HAP-1 (cell line): ENCODE measurements around the gene KCMF1.

ENCODE experiments used
- DNase-seq, 2 experiments: peaks; one replicate each; pipeline ENCODE4 v3.0.0-alpha.2; 2016 to 2020; ENCODE audit warnings: low spot score in 2 of 2
- H3K27me3 ChIP-seq: fragments of 250-450 bp; sonication (Bioruptor Pico); 2 replicates; pipeline ENCODE4 v1.5.1; 2020; ENCODE audit warnings: low read depth, mild to moderate bottlenecking, moderate library complexity
- H3K36me3 ChIP-seq: fragments of 250-450 bp; sonication (Bioruptor Pico); replicated peaks from 2 replicates; pipeline ENCODE4 v1.5.1; 2020; ENCODE audit warnings: mild to moderate bottlenecking
- H3K4me1 ChIP-seq: fragments of 250-450 bp; sonication (Bioruptor Pico); 2 replicates; pipeline ENCODE4 v1.5.1; 2020; ENCODE audit warnings: mild to moderate bottlenecking
- H3K4me3 ChIP-seq: fragments of 250-450 bp; sonication (Bioruptor Pico); 2 replicates; pipeline ENCODE4 v1.5.1; 2020; ENCODE audit warnings: mild to moderate bottlenecking, moderate library complexity
- H3K9me3 ChIP-seq: fragments of 250-450 bp; sonication (Bioruptor Pico); 2 replicates; pipeline ENCODE4 v1.5.1; 2020; ENCODE audit warnings: mild to moderate bottlenecking, moderate library complexity
- in situ Hi-C: fragments of 300-500 bp; cut with MboI; formaldehyde crosslinking; loops from 3 replicates; pipeline ENCODE4 v1.14.3; 2020; ENCODE audit warnings: low sequenced_read_pairs, inconsistent platforms, mixed read lengths

KCMF1 gene

DNA sequence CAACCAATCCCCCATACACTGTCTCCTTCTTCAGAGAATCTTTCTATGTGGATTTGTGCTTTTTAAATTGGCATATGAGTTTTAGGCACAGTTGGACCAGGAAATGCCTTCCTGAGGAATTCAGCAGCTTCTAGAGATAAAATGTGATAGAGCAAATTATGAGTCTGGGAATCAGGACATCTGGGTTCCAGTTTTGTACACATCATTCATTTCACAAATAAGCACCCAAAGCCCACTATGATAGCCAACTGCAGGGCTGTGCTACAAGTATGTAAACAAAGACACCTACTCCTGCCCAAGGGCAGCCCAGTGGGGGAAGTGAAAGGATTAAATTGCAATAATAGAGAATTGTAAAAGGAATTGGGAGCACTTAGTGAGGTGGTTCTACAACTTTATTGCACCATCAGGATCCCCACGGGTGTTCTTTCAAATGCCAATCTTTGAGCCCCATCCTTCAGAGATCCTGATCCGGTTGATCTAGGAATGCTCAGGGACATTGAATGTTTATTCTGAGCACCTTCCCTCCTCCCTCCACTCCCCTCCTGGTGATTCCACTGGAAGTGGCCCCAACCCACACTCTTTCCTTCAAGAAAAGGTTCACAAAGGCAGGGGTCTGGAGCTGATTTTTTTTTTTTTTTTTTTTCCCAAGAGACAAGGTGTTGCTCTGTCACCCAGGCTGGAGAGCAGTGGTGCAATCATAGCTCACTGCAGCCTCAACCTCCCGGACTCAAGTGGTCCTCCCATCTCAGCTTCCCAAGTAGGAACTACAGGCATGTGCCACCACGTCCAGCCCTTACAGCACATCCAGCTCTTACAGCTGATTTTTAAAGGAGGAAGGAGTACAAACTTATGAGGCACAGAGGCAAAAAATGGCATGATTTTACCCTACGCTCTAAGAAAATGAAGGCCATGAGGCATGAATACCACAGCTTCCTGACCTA, 11.1 kb upstream of the KCMF1 start:
- H3K4me3 ChIP-seq, result no peak overlapping the region
- peaks cover 11% of the 10 kb centered on the region; the same call in 1 of the 2 replicates for H3K36me3 ChIP-seq
- no peaks in the 10 kb centered on the region for H3K27me3 ChIP-seq
- H3K9me3 ChIP-seq, result no peaks in the 10 kb centered on the region
- in situ Hi-C loops, result no loop called here
- H3K4me1 ChIP-seq, result peaks cover 11% of the 10 kb centered on the region
- DNase-seq, result peak; percentile 23 to 41

DNA sequence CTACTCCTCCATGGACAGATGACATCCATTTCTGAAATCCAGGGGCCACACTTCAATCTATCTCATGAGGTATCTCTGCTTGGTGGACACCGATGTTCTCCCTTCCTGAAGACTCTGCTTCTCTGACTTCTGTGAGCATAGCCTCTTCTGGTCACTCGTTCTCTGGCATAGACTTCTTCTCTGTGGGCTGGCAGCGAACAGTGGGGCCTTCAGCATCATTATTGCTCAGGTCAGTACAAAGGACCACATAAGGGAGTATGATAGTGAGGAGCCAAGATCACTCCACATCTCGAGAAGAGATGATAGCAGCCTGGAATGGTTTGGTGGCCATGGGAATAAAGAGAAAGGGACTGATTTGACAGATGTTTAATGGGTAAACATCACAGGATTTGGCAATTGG, 8.0 kb upstream of the KCMF1 start:
- peaks cover 26% of the 10 kb centered on the region; the same call in 1 of the 2 replicates for H3K36me3 ChIP-seq

DNA sequence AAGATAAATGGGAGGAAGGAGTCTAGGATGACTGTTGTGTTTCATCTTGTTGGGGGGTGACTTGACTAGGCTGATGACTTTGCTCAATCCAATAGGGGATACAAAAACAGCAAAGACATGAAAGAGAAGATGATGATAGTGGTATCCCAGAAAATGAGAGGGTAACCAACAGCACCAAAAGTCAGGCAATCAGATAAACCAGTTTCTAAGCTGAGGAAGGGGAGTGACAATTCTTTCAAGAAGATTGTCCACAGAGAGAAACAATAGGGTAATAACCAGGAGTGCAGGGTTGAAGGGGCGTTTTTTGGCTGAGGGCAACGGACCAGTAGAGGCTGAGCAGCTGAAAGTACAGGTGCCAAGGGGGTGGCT, 7.7 kb upstream of the KCMF1 start:
- H3K27me3 ChIP-seq, result no peaks in the 10 kb centered on the region
- in situ Hi-C loops, result no loop called here
- H3K9me3 ChIP-seq, result no peaks in the 10 kb centered on the region; the same call in 1 of the 2 replicates
- no peak for DNase-seq
- peaks cover 7% of the 10 kb centered on the region for H3K4me1 ChIP-seq
- no peak overlapping the region for H3K4me3 ChIP-seq
- H3K36me3 ChIP-seq, result peaks cover 28% of the 10 kb centered on the region; the same call in 1 of the 2 replicates

More for the DNA sequence above, 8.0 kb upstream of the KCMF1 start:
- Histone ChIP-seq H3K27me3 (no peaks in the 10 kb centered on the region), H3K9me3 (no peaks in the 10 kb centered on the region; the same call in 1 of the 2 replicates), H3K4me3 (no peak overlapping the region), H3K4me1 (peaks cover 10% of the 10 kb centered on the region)
- no peak for DNase-seq
- in situ Hi-C loops, result no loop called here

DNA sequence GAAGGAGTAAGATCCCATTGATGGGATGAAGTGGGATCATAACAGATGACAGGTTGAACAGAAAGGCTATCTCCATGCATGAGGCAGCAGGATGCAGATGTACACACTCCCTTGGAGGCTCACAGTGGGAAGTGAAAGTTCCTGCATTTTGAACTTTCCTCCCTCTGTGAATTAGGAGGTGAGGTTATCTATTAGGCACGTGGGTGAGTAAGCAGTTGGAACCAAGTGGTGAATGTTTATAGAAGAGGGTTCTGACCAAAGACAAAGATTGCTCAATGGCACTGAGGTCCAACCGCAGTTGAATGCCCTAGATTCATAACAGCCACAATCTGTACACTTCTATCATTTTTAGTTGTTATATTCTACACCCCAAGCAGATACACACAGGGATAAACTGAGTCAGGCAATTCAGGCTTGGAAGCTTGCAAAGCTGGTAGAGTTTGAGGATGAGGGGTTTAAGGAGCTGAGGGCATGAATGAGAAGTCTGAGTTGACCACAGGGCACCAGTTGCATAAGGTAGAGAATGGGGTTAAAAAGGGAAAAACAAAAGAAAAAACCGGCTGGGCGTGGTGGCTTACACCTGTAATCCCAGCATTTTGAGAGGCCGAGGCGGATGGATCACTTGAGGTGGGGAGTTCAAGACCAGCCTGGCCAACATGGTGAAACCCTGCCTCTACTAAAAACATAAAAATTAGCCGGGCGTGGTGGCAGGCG, 7.1 kb upstream of the KCMF1 start:
- Histone ChIP-seq H3K9me3 (no peaks in the 10 kb centered on the region; the same call in 1 of the 2 replicates), H3K4me3 (no peak overlapping the region), H3K27me3 (no peaks in the 10 kb centered on the region), H3K4me1 (peaks cover 5% of the 10 kb centered on the region; the same call in 1 of the 2 replicates), H3K36me3 (peaks cover 28% of the 10 kb centered on the region; the same call in 1 of the 2 replicates)
- no peak for DNase-seq
- in situ Hi-C loops, result no loop called here

DNA sequence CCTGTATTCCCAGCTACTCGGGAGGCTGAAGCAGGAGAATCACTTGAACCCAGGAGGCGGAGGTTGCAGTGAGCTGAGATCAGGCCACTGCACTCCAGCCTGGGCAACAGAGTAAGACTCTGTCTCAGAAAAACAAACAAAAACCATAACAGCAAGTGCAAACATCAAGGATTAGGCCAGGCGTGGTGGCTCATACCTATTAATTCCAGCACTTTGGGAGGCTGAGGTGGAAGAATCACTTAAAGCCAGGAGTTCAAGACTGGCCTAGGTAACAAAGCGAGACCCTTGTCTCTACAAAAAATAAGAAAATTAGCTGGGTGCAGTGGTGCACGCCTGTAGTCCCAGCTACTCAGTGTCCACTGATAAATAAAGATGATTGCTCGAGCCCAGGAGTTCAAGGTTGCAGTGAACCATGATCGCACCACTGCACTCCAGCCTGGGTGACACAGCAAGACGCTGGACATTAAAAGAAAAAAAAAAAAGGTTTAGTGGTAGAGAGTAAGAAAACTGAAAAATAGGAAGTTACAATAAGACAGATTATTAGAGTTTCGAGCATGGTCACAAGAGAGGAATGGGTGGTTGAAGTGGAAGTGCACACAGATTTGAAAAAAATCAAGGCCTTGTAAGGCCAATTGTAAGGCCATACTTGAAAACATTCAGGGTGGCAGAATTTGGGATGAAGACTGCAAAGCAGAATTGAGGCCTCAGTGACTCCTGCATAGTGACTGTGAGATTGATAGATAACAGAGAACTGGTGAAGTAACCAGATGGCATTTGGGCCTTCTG, 6.4 kb upstream of the KCMF1 start:
- DNase-seq, result no peak
- H3K9me3 ChIP-seq, result no peaks in the 10 kb centered on the region; the same call in 1 of the 2 replicates
- H3K36me3 ChIP-seq, result peaks cover 28% of the 10 kb centered on the region; the same call in 1 of the 2 replicates
- peaks cover 7% of the 10 kb centered on the region for H3K4me1 ChIP-seq
- in situ Hi-C loops, result no loop called here
- H3K27me3 ChIP-seq, result no peaks in the 10 kb centered on the region
- no peak overlapping the region for H3K4me3 ChIP-seq

DNA sequence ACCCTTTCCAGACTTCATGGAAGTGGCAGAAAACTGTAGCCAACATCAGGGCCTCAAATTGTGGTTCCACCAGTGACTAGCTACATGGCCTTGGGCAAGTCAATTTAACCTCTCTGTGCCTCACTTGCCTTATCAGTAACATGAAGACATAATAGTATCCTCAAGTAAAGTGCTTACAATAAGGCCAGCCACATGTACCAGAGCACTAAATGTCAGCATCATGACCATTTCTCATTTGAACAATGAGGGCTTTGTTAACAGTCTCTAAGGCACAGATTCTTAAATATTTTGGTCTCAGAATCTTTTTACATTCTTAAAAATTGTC, 5.8 kb upstream of the KCMF1 start:
- DNase-seq, result no peak
- Histone ChIP-seq H3K36me3 (peaks cover 28% of the 10 kb centered on the region; the same call in 1 of the 2 replicates), H3K27me3 (no peaks in the 10 kb centered on the region), H3K4me3 (no peak overlapping the region), H3K9me3 (no peaks in the 10 kb centered on the region; the same call in 1 of the 2 replicates), H3K4me1 (peaks cover 4% of the 10 kb centered on the region)
- in situ Hi-C loops, result no loop called here

DNA sequence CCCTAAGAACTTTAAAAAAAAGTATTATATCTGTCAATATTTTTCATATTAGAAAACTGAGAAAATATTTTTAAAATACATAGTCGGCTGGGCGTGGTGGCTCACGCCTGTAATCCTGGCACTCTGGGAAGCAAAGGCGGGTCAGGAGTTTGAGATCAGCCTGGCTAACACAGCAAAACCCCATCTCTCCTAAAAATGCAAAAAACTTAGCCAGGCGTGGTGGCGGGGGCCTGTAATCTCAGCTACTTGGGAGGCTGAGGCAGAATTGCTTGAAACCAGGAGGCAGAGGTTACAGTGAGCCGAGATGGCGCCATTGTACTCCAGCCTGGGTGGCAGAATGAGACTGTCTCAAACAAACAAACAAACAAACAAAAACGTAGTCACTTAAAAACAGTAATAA, 5.1 kb upstream of the KCMF1 start:
- Histone ChIP-seq H3K4me3 (no peak overlapping the region), H3K9me3 (no peaks in the 10 kb centered on the region; the same call in 1 of the 2 replicates), H3K4me1 (peaks cover 4% of the 10 kb centered on the region; the same call in 1 of the 2 replicates), H3K36me3 (peaks cover 28% of the 10 kb centered on the region; the same call in 1 of the 2 replicates), H3K27me3 (no peaks in the 10 kb centered on the region)
- DNase-seq, result no peak
- in situ Hi-C loops, result no loop called here

DNA sequence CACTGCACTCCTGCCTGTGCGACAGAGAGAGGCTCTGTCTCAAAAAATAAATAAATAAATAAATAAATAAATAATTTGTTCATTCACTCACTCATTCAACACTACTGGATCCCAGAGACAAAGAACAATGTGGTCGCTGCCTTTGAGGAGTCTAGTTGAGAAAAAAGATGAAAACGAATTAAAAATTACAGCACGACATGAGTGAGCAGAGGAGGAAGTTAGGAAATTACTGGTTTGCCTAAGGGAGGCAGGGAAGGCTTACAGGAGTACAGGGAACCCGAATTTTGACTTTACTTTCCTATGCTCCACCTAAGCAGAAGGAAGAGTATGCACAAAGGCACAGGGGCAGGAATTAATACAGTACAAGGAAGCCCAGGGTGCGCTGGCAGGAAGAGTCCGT, 4.2 kb upstream of the KCMF1 start:
- H3K4me1 ChIP-seq, result peaks cover 4% of the 10 kb centered on the region; the same call in 1 of the 2 replicates
- H3K4me3 ChIP-seq, result no peak overlapping the region

DNA sequence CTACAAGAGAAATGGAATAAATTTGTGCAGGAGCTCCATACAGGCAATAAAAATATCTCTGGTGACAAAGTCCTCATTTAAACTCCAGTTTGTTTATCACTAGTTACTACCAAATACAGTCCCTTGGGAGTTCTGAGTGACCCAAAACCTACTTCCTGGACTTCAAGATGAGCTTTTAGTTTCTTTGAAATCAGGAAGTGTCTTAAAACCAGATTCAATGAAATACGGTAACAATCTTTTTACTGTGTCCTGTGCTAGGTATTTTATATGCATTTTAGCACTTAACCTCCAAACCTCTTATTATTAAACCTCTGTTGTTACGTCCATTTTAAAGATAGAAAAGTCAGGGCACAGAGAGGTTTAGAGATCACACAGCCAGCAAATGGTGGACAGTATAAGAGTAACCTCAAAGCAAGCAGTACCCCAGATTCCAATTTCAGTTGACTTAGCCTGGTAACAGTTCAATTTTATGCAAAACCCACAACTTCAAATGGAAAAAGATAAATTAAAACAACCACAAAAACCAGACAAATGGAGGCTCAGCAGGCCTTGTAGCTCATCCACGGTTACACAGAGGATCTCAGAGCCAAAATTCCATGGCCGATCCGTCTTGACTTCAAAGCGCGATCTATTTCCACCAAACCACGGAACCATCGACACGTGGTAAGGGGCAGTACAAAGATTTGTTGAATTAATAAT, 1.3 kb upstream of the KCMF1 start:
- in situ Hi-C loops, result no loop called here
- H3K36me3 ChIP-seq, result peaks cover 17% of the 10 kb centered on the region; the same call in 1 of the 2 replicates
- no peaks in the 10 kb centered on the region; the same call in 1 of the 2 replicates for H3K9me3 ChIP-seq
- peak overlapping the region; percentile 81 for H3K4me3 ChIP-seq
- peaks cover 4% of the 10 kb centered on the region; the same call in 1 of the 2 replicates for H3K4me1 ChIP-seq
- DNase-seq, result peak in 1 of 2 experiments; percentile 20
- no peaks in the 10 kb centered on the region for H3K27me3 ChIP-seq

More for the DNA sequence above, 4.2 kb upstream of the KCMF1 start:
- no peaks in the 10 kb centered on the region; the same call in 1 of the 2 replicates for H3K9me3 ChIP-seq
- peaks cover 23% of the 10 kb centered on the region; the same call in 1 of the 2 replicates for H3K36me3 ChIP-seq
- in situ Hi-C loops, result no loop called here
- no peak for DNase-seq
- H3K27me3 ChIP-seq, result no peaks in the 10 kb centered on the region

DNA sequence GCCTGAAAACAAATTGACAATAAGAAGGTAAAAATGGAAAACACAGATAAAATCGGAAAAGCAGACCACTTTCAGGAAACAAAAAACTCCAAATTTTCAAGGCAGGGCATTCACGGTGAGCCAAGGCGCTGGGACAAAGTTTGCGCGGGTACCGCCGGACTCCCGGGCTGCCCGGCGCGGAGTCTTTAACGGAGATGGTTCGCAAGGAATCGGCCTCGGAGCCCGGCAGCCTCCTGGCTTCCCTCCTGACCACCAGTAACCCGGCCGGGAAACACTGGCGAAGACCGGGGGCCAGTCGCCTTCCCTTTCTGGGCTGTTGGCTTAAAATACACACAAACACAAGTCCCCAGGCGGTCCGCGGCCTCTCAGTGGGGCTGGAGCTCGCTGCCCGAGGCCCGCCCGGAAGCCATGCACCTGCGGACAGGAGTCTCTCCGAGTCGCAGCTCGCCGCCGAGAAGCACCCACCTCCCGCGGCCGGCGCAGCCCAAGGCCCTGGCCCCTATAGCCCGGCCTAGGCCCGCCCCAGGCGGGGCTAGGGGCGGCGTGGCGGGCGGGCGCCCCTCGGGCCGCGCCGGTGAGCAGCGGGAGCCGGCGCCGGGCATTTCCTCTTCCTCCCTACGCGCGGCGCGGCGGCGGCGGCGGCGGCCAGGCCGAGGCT, 622 bp upstream of the KCMF1 start:
- Histone ChIP-seq H3K4me1 (peaks cover 4% of the 10 kb centered on the region; the same call in 1 of the 2 replicates), H3K36me3 (peaks cover 14% of the 10 kb centered on the region; the same call in 1 of the 2 replicates), H3K4me3 (peak overlapping the region; percentile 81), H3K9me3 (no peaks in the 10 kb centered on the region; the same call in 1 of the 2 replicates), H3K27me3 (no peaks in the 10 kb centered on the region)
- peak; percentile 39 to 66 for DNase-seq
- in situ Hi-C loops, result no loop called here

DNA sequence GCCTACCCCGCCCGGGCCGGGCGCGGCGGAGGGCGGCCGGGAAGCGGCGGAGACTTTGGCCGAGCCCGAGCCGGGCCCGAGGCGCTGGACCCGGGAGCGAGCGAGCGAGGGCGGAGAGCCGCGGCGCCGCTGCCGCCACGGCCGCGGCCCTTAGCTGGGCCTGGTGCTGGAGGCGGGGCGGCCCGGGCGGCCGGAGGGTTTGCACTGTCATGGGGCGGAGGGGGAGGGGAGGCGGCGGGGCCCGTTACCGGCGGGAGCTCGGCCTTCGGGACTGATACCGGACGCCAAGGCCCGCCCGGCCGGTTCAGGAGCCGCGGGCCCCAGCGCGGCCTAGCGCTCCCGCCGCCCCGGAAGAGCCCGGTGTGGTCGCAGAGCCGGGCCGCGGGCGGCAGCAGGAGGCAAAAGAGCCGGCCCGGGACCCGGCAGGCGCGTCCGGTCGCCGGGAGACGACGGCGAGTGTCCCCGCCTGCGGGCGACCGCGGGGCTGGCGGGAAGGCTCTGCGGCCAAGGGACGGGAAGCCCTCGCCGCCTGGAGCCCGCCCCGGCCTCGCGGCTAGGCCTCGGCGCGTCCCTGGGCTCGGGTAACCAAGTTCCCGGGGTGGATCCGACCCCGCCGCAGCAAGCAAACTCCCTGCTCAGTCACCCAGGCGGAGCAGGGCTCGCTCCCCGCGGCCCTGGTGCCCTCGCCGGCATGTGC, 697 bp downstream of the KCMF1 start:
- in situ Hi-C loops, result no loop called here
- peak; percentile 5 to 57 for DNase-seq
- Histone ChIP-seq H3K4me1 (peaks cover 4% of the 10 kb centered on the region; the same call in 1 of the 2 replicates), H3K36me3 (peaks cover 6% of the 10 kb centered on the region; the same call in 1 of the 2 replicates), H3K27me3 (no peaks in the 10 kb centered on the region), H3K4me3 (peak overlapping the region; percentile 61), H3K9me3 (no peaks in the 10 kb centered on the region)
